GM21717 (cell line): ENCODE data around the gene KCNJ18.
"Not testable (repeated sequence)": the region's sequence is repeated elsewhere in the genome, so short reads cannot be mapped to it uniquely, and the experiment has no call there.

Experiments used
- ATAC-seq: cut with Tn5 transposase; IDR thresholded peaks from one replicate; pipeline ENCODE4 v1.9.1; 2021; ENCODE audit warnings: mild to moderate bottlenecking, moderate library complexity; ENCODE audit not compliant: unreplicated experiment

Gene KCNJ18

DNA sequence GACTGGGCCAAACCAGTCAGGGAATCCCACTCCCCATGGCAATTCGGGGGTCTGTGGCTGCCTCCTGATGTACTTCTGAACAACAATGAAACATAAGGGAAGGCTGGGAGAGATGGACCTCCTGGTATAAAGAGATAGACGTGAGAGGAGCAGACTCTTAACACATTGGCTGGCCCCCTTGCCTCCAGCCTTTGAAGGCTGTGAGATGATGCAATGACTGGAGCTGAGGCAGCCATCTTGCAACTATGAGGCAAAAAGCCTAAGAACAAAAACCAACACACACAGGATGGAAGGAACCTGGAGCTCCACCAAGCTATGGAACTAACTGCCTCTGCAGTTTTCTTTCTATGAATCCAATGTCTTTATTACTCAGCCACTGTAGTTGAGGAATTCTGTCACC, 58.8 kb downstream of the KCNJ18 start:
- not testable (repeated sequence) for ATAC-seq
